Measurements from ENCODE around the gene RAX2. TPM values are rescaled to one million over a fixed set of nuclear protein-coding genes. Genes with fewer than 3 reads are reported as not detected.

Gene RAX2
- total and polyA plus RNA-seq, 2 of the 8 experiments (the other 6 are each of a cell fraction or from before 2014, with no cell fraction given): 0.08 TPM; not detected in 1

GRCh38 chr19:3767050-3767449 is 5.0 kb downstream of the RAX2 start:
- H3K23me2 ChIP-seq (ENCODE audit: low read depth, low read length): no peaks in the 10 kb centered on the region; the same call in 1 of the 2 replicates
- no peak overlapping the region for H2BK15ac ChIP-seq (ENCODE audit: low read length)
- no peak overlapping the region for H3K56ac ChIP-seq (replicated peaks; ENCODE audit: insufficient read length, low read depth, low read length)
- H3K27ac ChIP-seq (ENCODE audit: low read depth, low read length): no peak overlapping the region
- FAIRE-seq: no peak
- no peak overlapping the region for H4K91ac ChIP-seq (replicated peaks; ENCODE audit: insufficient read length, low read length)
- no peak overlapping the region for H4K8ac ChIP-seq (ENCODE audit: extremely low read depth, insufficient read depth, low read length)
- H2AFZ ChIP-seq (ENCODE audit: low read length): no peak overlapping the region
- H3K14ac ChIP-seq (ENCODE audit: insufficient read length): no peak overlapping the region
- no peak overlapping the region for H2BK12ac ChIP-seq (ENCODE audit: low read depth, low read length)
- H3K36me3 ChIP-seq (ENCODE audit: control insufficient read depth in 2 of 4, insufficient read depth in 4 of 4, low read length in 3 of 4): peaks cover 0 to 8% (median 3%) of the 10 kb centered on the region in 4 experiments; a peak in 6 of 8 replicates
- H3K27me3 ChIP-seq (replicated peaks in 1 of 4; ENCODE audit: control insufficient read depth in 3 of 4, extremely low read depth in 1 of 4, insufficient read depth in 3 of 4, low read length in 3 of 4): no peaks in the 10 kb centered on the region
- TF ChIP-seq RAD21 (IDR thresholded peaks at IDR 0.05 in 1 of 2, conservative IDR thresholded peaks at IDR 0.05 in 1 of 2; ENCODE audit: low read depth in 2 of 2, low read length in 2 of 2): no peak
- no peak for TF ChIP-seq KDM5A (IDR thresholded peaks at IDR 0.05; ENCODE audit: low read length)
- no peak for TF ChIP-seq PHF8 (conservative IDR thresholded peaks at IDR 0.05; ENCODE audit: low read depth, low read length)
- no peak overlapping the region for H3K9ac ChIP-seq (replicated peaks in 1 of 4; ENCODE audit: extremely low read depth in 1 of 4, low read depth in 3 of 4, low read length in 3 of 4)
- H3K79me2 ChIP-seq (ENCODE audit: control insufficient read depth in 1 of 2, insufficient read depth in 2 of 2, low read length in 2 of 2): peaks cover 0 to 2% of the 10 kb centered on the region in 2 experiments; a peak in 1 of 4 replicates
- no peak overlapping the region for H3K18ac ChIP-seq (ENCODE audit: extremely low read depth, low read length)
- H4K5ac ChIP-seq (ENCODE audit: insufficient read length, low read depth, low read length): no peak overlapping the region
- H2BK20ac ChIP-seq (ENCODE audit: low read length): no peak overlapping the region
- H3K79me1 ChIP-seq (ENCODE audit: low read depth, low read length): 0 out of 2 replicates have a peak, but pooled peaks cover 3% of the 10 kb centered on the region
- H3K9me3 ChIP-seq (ENCODE audit: insufficient read depth in 2 of 2, low read depth in 1 of 2, low read length in 1 of 2): no peaks in the 10 kb centered on the region
- no peak overlapping the region for H2BK5ac ChIP-seq (ENCODE audit: low read depth, low read length)
- H3K23ac ChIP-seq (ENCODE audit: insufficient read length): no peak overlapping the region
- DNase-seq (ENCODE audit: low read depth in 1 of 2, low spot score in 2 of 2): no peak
- H2AK5ac ChIP-seq (ENCODE audit: low read depth, low read length): no peak overlapping the region
- H3K4me3 ChIP-seq (ENCODE audit: extremely low read depth in 1 of 4, insufficient read depth in 2 of 4, low read depth in 3 of 4, low read length in 4 of 4): no peak overlapping the region
- H3K4me1 ChIP-seq (replicated peaks in 1 of 4; ENCODE audit: control insufficient read depth in 3 of 4, insufficient read depth in 4 of 4, low read length in 3 of 4): peaks cover 0 to 5% (median 2%) of the 10 kb centered on the region in 4 experiments; a peak in 2 of 7 replicates
- peaks cover 0 to 11% of the 10 kb centered on the region in 2 experiments for H4K20me1 ChIP-seq (replicated peaks in 1 of 2; ENCODE audit: control insufficient read depth in 1 of 2, insufficient read depth in 2 of 2, low read length in 2 of 2)
- H2BK120ac ChIP-seq (replicated peaks; ENCODE audit: low read depth, low read length): no peak overlapping the region
- H3K4ac ChIP-seq (replicated peaks; ENCODE audit: insufficient read length, low read depth, low read length): no peak overlapping the region
- H3K4me2 ChIP-seq (ENCODE audit: insufficient read depth in 1 of 2, low read depth in 2 of 2, low read length in 2 of 2): no peak overlapping the region
- 95% methylated on average over 22 of the region's 23 CpGs; no CpG with 5 or more reads in 1 of the 2 experiments for WGBS, 2 experiments (ENCODE audit: extremely low coverage in 1 of 2, insufficient coverage in 1 of 2, insufficient read length in 1 of 2, insufficient replicate concordance in 2 of 2, low coverage in 1 of 2, low lambda C conversion rate in 2 of 2, missing lambda C conversion rate in 1 of 2)
- ChIA-PET CTCF (ENCODE audit: partially characterized antibody) (no interaction called here), POLR2A (ENCODE audit: partially characterized antibody) (interaction anchor here (1.3 kb wide), 1 partner anchor 16 kb away, joined by 4 read pairs; no protein-coding TSS in a partner anchor)
